Measurements from ENCODE around the gene ABCD2. TPM values are rescaled to one million over a fixed set of nuclear protein-coding genes. Genes with fewer than 3 reads are reported as not detected.

ABCD2 gene
- under 0.01 and 0.12 TPM in 2 replicates for total RNA-seq (ENCODE audit: low replicate concordance)

DNA sequence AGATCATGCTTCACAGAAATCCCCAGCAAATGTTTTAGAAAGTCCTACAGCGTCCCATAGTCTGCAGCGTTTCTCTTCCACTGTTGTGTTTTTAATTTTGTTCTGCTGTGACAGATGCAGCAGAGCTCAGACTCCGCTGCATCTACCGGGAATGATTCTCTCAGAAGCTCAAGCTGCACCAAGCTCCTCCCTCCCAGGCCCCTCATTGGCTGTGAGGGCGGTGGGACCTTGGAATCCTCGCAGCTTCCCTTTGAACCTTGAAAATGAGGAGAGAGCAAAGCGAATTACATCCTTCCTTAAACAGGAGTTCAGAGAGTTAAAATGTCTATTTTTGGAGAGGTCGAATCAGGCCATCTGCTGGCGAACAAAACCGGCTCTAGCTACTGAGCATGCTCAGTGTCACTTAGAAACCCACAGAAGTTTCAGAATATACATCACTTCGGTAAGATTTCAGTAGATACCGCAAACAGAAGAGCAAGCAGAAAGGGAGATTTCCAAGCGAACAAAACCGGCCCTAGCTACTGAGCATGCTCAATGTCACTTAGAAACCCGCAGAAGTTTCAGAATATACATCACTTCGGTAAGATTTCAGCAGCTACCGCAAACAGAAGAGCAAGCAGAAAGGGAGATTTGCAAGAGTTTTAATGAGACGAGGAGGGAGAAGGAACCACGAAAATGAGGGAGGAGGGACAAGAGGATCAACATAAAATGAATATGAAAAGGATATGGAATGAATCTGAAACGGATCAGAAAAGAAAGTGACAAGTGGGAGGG lies at the start of gene ABCD2:
Gene ABCD2 (minus strand): TSS at position 144 of the 774 bp plus-strand sequence. CDS start 188 bp downstream, outside the sequence.

Other genes with a start within 250 kb of the ABCD2 start
- 6.0 and 10.3 TPM in 2 replicates for gene KIF21A, start 176.7 kb downstream of the ABCD2 start, total RNA-seq (ENCODE audit: low replicate concordance)